NB4 (cell line): ENCODE measurements around the gene DPH3.

Source experiments
- CTCF ChIP-seq: IDR thresholded peaks from one replicate; pipeline ENCODE4 v1.5.1; 2012; ENCODE audit warnings: low read depth, low read length
- MAX ChIP-seq: IDR thresholded peaks from 2 replicates; pipeline ENCODE4 v1.6.1; 2011; ENCODE audit warnings: low read depth, low read length
- POLR2A ChIP-seq: IDR thresholded peaks from 2 replicates; pipeline ENCODE4 v1.6.1; 2011; ENCODE audit warnings: mild to moderate bottlenecking; ENCODE audit not compliant: insufficient read length; ENCODE audit errors: extremely low read depth

DNA sequence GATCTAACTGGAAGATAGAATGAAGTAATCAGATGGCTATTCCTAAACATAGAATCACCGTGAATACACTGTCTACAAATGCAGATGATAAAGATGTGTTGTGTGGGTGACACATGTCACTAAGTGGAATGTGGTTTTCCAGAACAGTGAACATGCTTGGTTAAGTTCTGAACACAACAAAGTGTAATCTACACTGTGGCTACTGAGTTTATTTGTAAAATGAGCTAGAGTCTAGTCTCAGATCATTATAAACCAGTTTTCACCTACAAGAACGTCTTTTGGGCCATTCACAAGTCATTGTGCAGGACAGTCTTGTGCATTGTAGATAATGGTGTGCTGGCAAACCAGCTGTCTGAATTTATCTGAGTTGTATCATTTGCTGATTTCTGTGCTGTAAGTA lies 35.6 kb upstream of the DPH3 start:
- TF ChIP-seq POLR2A (no peak), CTCF (no peak), MAX (no peak)
